Neural cell (in vitro differentiated cells): ENCODE results near the gene NUP50.

ENCODE experiments used
- CTCF ChIP-seq: fragments of 450-650 bp; IDR thresholded peaks from 2 replicates; pipeline ENCODE4 v1.5.1; 2014; ENCODE audit warnings: antibody characterized with exemption, mild to moderate bottlenecking, moderate library complexity; ENCODE audit not compliant: poor library complexity, severe bottlenecking
- EP300 ChIP-seq: fragments of 450-650 bp; conservative IDR thresholded peaks from 2 replicates; pipeline ENCODE4 v1.6.1; 2014; ENCODE audit warnings: antibody characterized with exemption, mild to moderate bottlenecking, moderate library complexity; ENCODE audit not compliant: poor library complexity, severe bottlenecking
- EZH2 ChIP-seq: fragments of 200-600, 300-800 bp; shearing (Covaris generic), sonication (generic); IDR thresholded peaks from 2 replicates; pipeline ENCODE4 v1.6.1; 2014; ENCODE audit warnings: antibody characterized with exemption, low read length, borderline replicate concordance, mild to moderate bottlenecking; ENCODE audit not compliant: insufficient read depth, poor library complexity, severe bottlenecking
- MXI1 ChIP-seq: fragments of 450-650 bp; conservative IDR thresholded peaks from 2 replicates; pipeline ENCODE4 v1.6.1; 2014; ENCODE audit warnings: antibody characterized with exemption, mild to moderate bottlenecking; ENCODE audit not compliant: poor library complexity, severe bottlenecking
- POLR2AphosphoS5 ChIP-seq: IDR thresholded peaks from 2 replicates; pipeline ENCODE4 v1.6.1; 2012
- RAD21 ChIP-seq: fragments of 450-650 bp; conservative IDR thresholded peaks from 2 replicates; pipeline ENCODE4 v1.6.1; 2014; ENCODE audit warnings: antibody characterized with exemption, mild to moderate bottlenecking, moderate library complexity
- REST ChIP-seq: IDR thresholded peaks from 2 replicates; pipeline ENCODE4 v1.6.1; 2012; ENCODE audit warnings: borderline replicate concordance
- SMC3 ChIP-seq: fragments of 450-650 bp; conservative IDR thresholded peaks from 2 replicates; pipeline ENCODE4 v1.6.1; 2014; ENCODE audit warnings: antibody characterized with exemption, mild to moderate bottlenecking, moderate library complexity; ENCODE audit not compliant: poor library complexity
- TAF1 ChIP-seq: IDR thresholded peaks from 2 replicates; pipeline ENCODE4 v1.6.1; 2012; ENCODE audit warnings: low read depth

GRCh38 chr22:45212992-45213751 lies 49.4 kb downstream of the NUP50 start:
- TF ChIP-seq POLR2AphosphoS5 (no peak), EP300 (no peak), CTCF (no peak), REST (no peak), SMC3 (no peak), EZH2 (no peak), RAD21 (no peak), TAF1 (no peak), MXI1 (no peak)
